ENCODE results near the gene UGT1A10.

The UGT1A10 gene

DNA sequence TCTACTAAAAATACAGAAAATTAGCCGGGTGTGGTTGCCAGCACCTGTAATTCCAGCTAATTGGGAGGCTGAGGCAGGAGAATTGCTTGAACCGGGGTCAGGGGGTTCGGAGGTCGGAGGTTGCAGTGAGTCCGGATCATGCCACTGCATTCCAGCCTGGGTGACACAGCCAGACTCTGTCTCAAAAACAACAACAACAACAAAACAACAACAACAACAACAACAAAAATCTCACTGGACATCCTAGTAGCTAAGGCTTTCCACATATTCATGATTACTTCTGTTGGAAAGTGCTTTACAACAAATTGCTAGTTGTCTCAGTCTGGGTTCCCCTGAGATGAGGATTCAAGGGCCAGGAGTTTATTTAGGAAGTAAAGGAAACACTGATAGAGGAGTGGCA, 137.6 kb downstream of the UGT1A10 start:
- DNase-seq (ENCODE audit: low read depth in 2 of 2) = no peak

DNA sequence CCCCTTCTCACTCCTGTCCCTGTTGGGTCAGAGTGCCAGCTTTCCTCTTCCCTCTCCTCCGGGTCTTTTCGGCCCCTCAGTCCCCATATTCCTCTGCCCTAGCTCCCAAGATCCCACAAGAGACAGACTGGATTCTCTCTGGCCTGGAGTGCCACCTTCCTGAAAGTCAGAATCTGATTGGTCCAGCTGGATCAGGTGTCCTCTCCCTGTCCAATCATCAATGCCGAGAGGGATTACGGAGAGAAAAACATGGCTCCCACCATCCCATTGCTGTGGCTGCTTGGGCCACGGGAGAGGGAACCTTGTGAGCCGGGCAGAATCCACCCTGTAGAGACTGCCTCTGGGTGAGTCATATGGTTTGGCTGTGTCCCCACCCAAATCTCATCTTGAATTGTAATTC, 139.2 kb downstream of the UGT1A10 start:
- no peak for DNase-seq (ENCODE audit: low read depth in 2 of 2)

DNA sequence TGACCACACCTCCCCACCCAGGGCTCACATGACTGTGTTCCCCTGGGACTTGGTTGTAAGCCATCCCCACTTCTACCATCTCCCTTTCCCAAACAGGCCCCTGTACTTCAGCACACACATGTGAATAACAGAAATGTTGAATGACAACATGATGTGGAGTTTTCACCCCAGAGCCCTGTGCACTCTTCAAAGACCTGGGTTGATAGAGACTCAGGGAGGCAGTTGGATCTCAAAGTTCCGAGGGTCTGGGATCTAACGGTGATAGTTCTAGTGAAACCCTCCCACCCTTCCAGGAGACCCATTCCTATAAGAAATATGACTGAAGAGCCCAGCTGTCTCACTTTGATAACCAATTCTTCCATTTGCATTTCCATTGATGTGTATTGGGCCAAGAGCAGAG, 141.8 kb downstream of the UGT1A10 start, which contains the start of gene MROH2A:
TSS of gene MROH2A (plus strand) at position 301 of the 400 bp plus-strand sequence. CDS start 1,029 bp downstream, outside the sequence.
- DNase-seq (ENCODE audit: low read depth in 2 of 2) = no peak

DNA sequence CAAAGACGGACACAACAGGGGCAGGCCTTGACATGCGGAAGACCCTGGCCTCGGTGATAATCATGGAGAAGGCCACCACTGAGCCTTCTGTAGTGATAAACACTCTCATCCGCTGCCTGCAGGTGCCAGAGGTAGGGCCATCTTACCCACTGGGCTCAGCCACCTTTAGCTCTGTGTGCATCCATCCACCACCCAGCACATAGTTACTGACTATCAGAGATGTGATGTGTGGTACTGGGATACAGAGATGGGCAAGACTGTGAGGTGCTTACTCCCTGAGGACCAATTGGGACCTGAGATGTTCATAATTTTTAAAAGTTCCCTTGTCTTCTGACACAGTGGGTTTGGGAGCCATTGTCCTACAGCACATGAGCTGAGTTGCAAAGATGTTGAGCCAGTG, 143.5 kb downstream of the UGT1A10 start:
- DNase-seq (ENCODE audit: low read depth in 2 of 2) = no peak

DNA sequence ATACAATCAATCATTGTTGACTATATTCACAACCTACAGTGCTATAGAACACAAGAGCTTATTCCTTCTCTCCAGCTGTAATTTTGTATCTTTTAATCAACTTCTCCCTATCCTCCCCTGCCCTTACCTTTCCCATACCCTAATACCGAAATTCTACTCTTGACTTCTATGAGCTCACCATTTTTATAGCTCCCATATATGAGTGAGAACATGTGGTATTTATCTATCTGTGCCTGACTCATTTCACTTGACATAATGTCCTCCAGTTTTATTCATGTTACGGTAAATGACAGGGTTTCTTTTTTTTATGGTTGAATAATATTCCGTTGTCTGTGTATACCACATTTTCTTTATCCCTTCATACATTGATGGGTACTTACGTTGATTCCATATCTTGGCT, 144.5 kb downstream of the UGT1A10 start:
- no peak for DNase-seq (ENCODE audit: low read depth in 2 of 2)

DNA sequence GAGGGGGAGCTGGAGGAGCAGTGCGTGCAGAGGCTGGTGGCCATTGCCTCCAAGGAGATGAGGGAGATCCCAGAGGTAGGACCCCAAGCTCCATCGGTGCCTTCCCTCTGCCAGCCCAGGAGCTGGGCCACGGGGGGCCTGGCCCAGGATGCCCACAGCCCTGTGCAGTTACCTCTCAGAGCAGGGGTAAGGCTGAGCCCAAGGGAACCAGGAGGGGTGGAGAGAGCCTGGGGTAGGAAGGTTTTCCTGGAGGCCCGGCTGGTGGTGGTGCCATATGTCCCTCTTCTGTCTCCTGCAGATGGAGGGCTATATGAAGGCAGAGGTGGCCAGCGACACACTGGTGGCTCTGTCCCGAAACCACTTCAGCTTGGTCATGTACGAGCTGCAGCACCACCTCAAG, 153.3 kb downstream of the UGT1A10 start:
- no peak for DNase-seq (ENCODE audit: low read depth in 2 of 2)

DNA sequence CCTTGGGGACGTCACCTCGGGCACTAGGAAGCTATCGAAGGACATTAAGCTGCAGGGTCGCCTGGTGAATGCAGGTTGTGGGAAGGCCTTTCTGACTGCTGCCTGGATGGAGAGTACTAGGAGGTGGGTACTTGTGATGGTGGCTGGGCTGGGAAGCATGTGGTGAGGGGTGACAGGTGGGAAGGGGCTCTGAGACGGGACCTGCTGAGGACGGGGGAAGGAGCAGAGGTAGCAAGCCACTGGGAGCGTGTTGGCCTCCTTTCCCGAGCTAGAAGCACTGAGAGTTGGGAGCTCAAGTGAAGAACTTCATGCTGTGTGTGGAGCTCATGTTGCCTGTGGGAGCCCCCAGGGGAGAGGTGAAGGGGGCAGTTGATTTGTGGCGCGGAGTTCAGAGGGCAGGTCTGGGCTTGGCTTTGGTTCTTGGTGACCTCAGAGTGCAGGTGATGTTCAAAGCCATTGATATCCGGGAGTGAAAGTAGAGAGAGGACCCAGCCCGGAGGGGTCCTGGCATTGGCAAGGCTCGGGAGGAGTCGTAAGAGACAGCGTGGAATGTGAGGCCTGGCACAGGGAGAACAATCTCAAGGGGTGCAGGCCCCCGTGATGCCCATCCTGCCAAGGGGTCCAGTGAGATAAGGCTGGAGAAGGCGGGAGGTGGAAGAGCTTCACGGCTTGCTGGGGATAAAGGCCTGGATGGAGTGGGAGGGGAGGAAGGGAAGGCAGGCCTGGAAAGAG, 155.1 kb downstream of the UGT1A10 start:
- no peak for DNase-seq (ENCODE audit: low read depth in 2 of 2)

DNA sequence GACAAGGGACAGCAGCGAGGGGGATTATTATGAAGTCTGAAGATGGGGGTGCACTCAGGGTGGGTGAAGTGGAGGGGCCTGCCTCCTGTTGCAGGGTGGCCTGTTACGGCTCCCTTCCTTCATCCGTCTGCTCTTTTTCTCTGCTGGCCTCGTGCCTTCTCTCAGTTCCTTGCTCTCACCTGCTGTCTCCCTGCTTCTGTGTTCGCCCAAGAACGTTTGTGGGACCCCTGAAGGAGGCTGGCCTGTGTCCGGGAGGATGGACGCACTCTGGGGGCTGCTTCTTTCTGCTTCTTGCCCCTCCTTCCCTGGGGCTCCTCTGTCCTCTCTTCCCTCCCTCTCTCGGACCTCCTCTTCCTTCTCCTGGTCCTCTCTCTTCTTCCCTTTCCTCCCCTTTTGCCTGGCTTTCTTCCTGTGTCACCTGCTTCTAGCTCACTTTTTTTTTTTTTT, 155.7 kb downstream of the UGT1A10 start:
- DNase-seq (ENCODE audit: low read depth in 2 of 2) = no peak

DNA sequence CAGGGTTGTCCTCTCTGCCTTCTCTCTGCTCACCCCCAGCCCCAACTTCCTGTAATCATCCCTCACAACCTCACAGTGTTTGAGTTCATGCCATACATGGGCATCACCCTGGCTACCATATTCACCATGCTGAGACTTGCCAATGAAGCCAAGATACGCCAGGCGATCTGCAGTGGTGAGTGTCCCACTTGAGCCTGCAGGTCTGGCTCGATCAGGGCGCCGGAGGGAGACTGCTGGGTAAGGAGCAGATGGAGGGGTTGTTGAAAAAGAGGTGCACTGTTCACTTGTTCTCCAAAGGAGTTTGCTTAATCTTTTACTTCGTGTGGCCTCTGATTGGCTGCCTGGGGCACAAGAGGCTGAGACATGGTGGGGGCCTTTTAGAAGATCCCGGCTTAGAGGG, 156.5 kb downstream of the UGT1A10 start:
- no peak for DNase-seq (ENCODE audit: low read depth in 2 of 2)

DNA sequence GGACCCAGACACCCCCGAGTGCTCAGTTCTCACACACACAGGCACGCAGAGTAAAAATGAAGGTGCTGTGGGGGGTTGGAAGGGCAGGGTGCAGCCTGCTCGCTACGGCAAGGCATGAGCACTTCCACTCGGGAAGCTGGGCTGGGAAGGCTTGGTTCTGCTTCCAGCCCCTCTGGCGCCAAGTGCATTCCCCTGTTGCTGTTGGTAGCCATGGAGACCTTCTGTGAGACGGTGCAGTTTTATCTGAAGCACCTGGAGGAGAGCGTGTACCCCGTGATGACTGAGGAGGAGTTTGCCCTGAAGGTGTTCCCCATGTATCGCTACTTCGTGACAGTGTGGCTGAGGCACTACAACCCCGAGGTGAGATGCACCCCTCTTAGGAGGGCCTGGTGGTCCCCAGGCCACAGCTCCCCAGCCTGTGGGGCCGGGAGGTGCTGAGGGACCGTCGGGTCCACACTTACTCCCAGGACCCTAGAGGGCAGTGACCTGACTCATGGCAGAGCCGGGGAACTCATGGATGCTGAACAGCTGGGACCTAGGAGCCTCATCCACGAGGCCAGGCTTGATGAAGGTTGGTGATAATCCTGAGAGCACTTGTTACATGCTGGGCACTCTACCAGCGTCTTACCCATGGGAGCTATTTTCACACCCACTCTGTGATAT, 157.3 kb downstream of the UGT1A10 start:
- DNase-seq (ENCODE audit: low read depth in 2 of 2) = no peak

DNA sequence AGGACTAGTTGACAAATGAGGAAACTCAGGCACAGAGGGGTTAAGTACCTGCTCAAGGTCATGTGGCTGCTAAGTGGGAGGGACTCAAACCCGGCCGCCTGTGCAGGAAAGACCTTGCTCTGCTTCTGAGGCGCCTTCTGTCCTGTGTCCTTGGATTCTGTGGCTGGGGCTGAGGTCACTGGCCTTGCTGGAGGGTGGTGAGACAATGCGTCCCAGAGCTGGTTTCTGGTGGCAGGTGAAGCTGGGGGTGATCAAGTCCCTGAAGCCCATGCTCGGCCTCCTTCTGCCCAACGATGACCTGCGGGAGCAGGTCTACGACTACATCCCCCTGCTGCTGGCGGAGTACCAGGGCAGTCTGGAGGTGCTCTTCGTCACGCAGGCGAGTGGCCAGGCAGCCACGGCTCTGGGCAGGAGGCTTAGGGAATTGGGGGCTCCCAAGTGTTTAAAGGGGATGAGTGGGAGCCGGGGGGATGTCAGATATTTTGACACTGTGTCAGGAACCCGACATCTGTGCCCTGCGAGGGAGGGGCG, 157.9 kb downstream of the UGT1A10 start:
- DNase-seq (ENCODE audit: low read depth in 2 of 2) = no peak

DNA sequence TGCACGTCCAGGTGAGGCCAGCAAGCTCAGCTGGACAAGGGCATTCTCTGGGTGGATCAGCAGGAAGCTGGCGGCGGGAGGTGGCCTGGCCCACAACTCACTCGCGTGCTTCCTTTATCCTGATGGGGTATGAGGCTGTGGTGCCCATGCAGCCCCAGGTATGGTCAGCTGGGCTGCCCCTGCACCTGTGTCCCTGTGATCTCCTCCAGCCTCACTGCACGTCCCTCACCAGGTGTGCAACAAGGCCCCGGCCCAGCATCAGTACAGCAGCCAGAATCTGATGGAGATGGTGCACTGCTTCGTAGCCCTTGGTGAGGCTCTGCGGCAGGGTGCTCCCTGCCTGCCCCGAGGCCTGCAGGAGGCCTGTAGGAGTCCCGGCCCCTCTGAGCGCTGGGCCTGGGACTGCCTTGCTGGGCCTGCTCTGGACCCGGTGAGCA, 159.5 kb downstream of the UGT1A10 start:
- DNase-seq (ENCODE audit: low read depth in 2 of 2) = no peak

DNA sequence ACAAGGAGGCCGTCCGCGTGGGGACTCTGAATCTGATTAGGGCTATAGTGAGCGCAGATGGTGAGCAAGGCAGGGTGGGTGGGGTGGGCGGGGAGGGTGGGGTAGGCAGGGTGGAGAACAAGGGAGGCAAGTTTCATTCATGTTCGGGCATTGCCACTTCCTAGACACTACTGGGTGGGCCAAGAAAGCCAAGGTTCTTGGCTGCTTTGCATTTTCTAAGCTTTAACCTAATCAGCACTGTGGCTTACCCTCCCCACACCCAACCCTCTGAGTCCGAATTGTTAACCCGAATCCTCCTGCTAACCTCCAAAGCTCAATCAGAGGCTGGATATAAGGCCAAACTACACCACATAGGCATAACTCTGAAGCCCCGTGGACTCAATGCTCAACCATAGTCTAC, 160.0 kb downstream of the UGT1A10 start:
- DNase-seq (ENCODE audit: low read depth in 2 of 2) = no peak

DNA sequence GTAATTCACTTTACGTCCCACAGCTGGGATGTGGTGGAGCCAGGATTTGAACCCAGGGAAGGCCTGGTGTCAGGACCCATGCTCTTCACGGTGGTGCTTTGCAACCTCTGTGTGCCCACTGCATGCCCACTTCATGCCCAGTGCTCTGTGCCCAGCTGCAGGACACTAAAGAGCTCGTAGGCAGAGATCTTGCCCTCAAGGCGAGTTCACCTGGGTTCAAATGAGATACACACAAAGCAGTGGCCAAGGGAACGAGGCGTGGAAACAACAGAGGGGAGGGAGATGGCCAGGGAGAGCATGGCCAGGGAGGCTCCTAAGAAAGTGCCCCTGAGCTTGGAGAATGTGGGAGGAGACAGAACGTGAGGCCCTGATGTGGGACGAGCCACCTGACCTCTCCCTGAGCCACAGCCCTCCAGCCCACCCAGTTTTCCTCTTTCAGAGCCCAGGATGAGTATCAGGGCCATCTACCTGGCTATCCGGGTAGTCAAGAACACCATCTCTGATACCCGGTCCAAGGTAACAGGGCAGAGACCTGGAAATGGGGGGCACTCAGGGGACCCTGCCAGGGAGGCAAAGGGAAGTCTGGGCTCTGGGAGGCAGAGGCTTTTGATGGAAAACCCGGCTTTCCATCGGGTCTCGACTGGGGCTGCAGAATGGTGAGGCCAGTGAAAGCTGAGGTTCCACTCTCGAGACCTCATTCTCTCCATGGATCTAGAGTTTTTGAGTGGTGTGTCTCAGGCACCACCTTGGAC, 162.3 kb downstream of the UGT1A10 start:
- no peak for DNase-seq (ENCODE audit: low read depth in 2 of 2)

DNA sequence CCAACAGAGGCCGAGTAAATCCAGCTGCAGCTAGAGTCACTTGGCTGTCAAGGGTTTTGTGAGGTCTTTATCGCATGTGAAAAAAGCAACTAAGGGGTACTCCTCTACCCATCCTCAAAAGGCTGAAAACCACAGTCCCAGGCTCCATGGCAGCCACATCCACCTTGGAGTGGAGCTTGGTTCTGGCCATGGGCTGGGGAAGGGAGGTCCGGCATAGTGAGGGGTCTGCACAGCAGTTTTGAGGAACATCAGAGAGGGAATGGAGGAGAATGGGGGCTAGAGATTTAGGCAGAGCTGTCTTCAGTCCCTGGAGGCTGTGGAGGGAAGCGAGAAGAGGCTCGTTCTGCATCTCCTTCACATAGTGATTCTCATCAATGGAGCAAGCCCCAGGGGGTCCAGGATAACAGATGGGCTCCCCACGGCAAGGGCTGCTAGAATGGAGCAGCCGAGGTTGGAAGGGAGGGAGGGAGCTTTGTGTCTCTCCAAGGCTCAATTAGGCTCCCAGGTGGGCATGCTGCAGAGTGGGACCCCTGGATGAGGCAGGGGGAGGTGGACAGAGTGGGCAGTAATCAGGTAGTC, 162.9 kb downstream of the UGT1A10 start:
- DNase-seq (ENCODE audit: low read depth in 2 of 2) = no peak

DNA sequence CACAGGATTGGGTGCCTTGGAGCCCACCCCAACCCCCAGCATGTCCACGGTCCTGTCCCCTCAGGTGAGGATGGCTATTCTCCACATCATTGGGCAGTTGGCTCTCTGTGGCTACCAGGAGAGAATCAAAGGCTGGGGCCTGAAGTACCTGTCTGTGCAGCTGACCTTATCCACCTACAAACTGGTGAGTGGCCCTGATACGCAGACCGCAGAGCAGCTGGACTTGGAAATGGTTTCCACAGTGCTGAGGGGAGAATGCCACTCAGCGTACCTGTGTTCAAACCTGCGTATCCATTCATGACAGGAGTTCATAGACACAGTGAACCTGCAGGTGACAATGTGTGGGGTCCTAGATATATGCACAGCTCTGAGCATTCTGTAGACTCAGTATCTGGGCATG, 163.5 kb downstream of the UGT1A10 start:
- no peak for DNase-seq (ENCODE audit: low read depth in 2 of 2)

DNA sequence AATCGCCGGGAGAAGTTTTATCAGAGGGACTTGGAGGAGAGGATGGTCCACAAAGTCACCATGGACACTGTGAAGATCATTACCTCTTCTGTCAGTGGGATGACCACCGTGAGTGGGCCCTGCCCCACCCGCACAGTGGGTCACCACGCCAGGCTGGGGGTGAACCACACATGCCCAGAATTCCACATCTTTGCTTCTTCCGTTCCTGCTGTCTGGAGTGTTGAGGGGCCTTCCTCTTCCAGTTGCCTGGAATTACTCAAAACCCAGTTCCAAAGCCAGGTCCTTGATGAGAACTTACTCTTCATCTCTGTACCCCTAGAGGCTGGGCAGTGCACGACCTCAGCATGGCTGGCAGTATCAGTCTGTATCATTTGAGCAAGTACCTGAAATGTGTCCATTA, 164.0 kb downstream of the UGT1A10 start:
- DNase-seq (ENCODE audit: low read depth in 2 of 2) = no peak

DNA sequence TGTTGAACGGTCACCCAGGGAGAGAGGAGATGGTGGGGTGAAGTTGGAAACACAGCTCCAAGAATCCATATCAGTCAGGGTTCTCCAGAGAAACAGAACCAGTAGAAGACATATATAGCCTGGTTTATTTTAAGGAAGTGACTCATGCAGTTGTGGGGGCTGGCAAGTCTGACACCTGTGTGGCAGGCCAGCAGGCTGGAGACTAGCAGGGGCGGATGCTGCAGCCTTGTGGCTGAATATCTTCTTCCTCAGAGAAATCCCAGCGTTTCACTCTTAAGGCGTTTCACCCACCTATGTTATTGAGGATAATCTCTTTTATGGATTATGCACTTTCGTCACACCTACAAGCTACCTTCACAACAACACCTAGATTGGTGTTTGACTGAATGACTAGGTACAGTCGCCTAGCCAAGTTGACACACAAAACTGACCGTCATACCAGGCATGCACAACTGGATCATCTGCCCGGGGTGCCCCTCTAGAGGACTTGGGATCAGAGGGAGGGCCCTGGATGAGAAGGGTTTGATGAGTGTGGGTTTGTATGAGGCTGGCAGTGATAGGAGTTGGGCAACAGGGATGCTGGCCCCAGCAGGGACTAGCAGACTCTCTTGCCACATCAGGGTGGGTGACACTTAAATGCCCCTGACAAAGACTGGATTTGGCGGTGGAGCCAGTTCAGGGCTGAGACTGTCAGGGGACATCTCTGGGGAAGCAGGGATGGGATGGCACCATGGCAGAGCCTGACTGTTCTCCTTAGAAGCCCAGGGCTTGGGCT, 165.3 kb downstream of the UGT1A10 start:
- no peak for DNase-seq (ENCODE audit: low read depth in 2 of 2)

DNA sequence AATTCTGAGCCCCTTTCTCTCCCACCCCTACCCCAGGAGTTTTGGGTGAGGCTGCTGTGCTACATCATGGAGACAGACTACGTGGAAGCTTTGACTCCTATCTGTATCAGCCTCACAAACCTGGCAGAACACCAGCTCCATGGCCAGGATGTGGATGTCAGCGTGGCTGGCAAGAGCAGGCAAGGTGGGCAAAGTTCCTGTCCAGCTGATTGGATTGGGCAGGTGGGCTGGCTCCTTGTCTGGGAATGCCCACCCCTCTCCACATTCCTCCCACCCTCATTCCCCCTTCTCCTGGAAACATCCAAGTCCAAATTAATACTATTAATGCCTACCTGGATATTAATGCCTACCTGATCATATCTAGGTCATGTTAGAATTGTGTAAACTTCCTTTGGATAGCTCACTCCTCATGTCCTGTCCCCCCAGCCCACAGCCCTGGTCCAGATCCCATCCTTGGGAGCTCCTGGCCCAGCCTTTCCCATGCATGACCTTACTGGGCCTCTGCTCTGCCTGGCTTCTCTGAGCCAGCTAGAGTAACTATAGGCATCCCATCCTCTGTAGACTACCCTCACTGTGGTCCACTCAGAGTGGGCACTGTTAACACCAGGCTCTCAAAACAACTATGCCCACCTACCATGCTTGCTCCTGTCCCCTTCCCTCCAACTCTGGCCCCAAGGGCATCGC, 166.0 kb downstream of the UGT1A10 start:
- DNase-seq (ENCODE audit: low read depth in 2 of 2) = no peak

DNA sequence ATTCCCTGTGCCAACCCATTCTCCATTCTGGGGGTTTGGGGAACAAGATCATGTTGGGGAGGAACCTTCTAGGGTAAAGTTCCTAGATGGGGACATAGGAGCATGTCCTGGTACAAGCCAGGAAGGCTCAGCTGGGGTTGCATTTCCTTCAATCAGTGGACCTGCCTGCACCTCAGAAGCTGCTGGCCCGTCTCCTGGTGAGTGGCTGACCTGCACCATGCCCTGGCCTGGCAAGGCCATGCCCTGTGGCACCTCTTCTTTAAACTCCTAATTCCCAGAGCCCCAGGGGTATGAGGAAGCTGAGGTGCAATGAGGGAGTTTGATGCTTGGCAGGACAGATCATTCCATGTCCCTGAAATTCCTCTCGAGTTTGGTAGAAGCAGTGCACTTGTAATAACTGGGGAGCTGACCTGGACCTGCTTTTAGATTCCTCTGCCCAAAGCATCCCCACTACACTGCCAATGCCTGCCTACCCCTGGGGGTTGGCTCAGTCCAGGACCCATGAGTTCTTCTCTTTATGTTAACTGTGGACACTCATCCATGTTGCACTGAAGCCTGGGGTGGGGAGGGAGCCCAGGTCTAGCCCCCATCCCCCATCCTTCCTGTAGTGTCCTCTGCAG, 167.2 kb downstream of the UGT1A10 start:
- no peak for DNase-seq (ENCODE audit: low read depth in 2 of 2)
